Prostate gland (tissue), 2 donors: ENCODE results near the gene OR4K1.

Source experiments
- CTCF ChIP-seq, 4 experiments: fragments of 200-600 bp in 2 of 4; fragments of 450-650 bp in 2 of 4; sonication (generic) in 2 of 4; IDR thresholded peaks; 1 replicate in 3 of 4; 2 replicates in 1 of 4; pipeline ENCODE4 v1.5.1; 2016 to 2019; ENCODE audit warnings: antibody characterized with exemption in 4 of 4, mild to moderate bottlenecking in 2 of 4, moderate library complexity in 2 of 4
- POLR2A ChIP-seq: fragments of 450-650 bp; IDR thresholded peaks from one replicate; pipeline ENCODE4 v1.6.1; 2016; ENCODE audit warnings: antibody characterized with exemption, mild to moderate bottlenecking
- POLR2AphosphoS5 ChIP-seq: sonication (generic); formaldehyde crosslinking; IDR thresholded peaks from one replicate; pipeline ENCODE4 v1.6.1; 2017; ENCODE audit warnings: antibody characterized with exemption

- TF ChIP-seq CTCF (IDR thresholded peaks at IDR 0.05) (no peak), POLR2AphosphoS5 (no peak), POLR2A (no peak)
Measured at GRCh38 chr14:19911114-19911513, 19.6 kb upstream of the OR4K1 start.
